SH-SY5Y (cell line): ENCODE measurements around the gene DSCAM.

Experiments
- GATA2 ChIP-seq: IDR thresholded peaks from 2 replicates; pipeline ENCODE4 v1.6.1; 2011; ENCODE audit warnings: mild to moderate bottlenecking, low read depth, low read length
- GATA3 ChIP-seq: IDR thresholded peaks from 2 replicates; pipeline ENCODE4 v1.6.1; 2011; ENCODE audit warnings: low read depth, mild to moderate bottlenecking, low read length, moderate library complexity

Gene DSCAM

DNA sequence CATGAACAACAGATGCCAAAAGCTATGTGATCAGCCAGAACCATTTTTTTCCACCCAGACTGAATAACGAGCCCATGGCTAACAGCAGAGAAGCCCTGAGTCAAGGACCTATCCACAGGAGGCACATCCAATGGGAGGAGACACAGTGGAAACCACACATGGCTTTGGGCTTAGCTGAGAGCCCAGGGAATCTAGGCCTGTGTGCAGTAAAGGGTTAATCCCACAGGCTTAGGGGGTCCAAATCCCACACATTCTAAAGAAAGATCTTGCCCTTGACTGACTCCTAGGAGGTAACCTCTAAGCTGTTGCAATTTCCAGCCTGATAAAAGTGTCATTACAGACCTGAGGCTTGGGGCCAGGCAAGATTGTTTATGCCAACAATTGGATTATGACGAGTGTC is 194.5 kb downstream of the DSCAM start:
- no peak for TF ChIP-seq GATA3
- no peak for TF ChIP-seq GATA2

DNA sequence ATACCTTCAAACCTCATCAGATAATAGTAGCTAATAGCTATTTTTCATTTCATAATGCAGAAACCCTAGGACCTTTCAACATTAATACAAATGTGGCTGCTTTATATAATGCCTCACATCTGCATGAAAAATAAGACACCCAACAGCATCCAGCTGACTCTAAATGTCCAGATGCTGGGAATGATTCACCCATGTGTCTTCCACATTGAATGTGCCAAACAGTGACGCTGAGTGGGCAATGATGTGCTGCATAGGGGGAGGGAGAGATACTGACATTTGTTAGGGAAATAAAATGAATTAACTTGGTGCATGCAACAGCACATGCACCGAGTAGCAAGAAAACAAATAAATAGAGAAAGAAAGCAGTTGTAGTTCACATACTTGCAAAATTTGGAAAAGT is 199.3 kb downstream of the DSCAM start:
- no peak for TF ChIP-seq GATA2

DNA sequence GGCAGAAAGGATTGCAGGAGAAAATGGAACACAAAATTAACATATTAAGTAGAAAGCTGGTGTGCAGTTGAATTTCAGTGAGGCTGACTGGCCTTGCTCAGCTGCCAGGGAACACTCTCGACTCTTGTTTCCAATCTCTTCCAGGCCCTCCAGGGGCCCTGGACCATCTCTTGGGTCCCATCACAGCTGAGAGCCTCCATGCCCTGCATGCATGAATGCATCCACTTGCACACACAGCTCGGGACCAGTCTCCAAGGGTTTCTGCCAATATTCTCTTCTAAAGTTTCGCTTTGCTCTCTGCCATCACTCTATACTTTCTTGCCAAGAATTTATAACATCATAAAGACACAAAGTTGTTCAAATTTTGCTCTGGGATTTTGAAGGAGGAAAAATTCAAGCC is 200.3 kb downstream of the DSCAM start:
- TF ChIP-seq GATA2: no peak
- no peak for TF ChIP-seq GATA3

DNA sequence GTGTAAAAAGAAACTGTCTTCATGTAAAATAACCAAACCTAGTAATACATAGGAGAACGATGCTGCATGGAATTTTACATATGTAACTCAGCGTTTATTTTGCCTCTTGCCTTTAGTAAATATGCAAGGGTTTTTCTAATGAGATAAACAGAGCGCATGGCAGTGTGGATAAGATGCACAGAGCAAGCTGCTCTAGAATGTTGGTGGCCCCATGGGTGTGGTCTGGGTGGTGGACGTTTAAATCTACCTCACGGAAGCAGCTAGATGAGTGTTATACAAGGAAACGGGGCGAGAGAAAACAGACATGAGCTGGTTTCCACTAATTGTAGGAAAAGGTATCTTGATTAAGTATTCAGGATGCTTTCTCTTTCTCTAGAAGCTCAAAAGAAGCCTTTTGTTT is 205.9 kb downstream of the DSCAM start:
- no peak for TF ChIP-seq GATA2
- TF ChIP-seq GATA3: no peak

- no peak for TF ChIP-seq GATA2
- TF ChIP-seq GATA3: no peak
Measured at GRCh38 chr21:40640266-40640789, 206.6 kb downstream of the DSCAM start.

- TF ChIP-seq GATA2: no peak
- no peak for TF ChIP-seq GATA3
Measured at GRCh38 chr21:40639616-40640194, 207.3 kb downstream of the DSCAM start.

- no peak for TF ChIP-seq GATA2
Measured at GRCh38 chr21:40638466-40639251, 208.3 kb downstream of the DSCAM start.

GRCh38 chr21:40636026-40636425 is 210.9 kb downstream of the DSCAM start:
- TF ChIP-seq GATA3: no peak
- no peak for TF ChIP-seq GATA2

DNA sequence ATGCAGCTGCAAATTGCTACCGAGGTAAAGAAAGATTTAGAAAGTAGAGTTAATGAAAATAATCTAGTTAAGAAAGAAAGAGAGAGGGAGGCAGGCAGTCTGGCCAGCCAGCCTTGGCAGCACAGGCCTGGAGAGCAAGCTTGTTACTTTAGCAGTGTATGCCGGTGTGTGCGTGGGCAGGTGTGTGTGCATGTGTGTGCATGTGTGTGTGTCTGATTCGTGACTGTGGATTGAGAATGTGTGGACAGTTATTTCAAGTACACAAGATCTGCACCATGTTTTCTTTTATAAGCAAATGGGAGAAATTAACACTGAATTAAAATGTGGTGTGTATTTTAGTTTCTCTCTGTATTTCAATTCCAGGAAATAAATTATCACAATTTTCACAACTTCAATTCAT is 211.6 kb downstream of the DSCAM start:
- TF ChIP-seq GATA3 (no peak), GATA2 (no peak)

- no peak for TF ChIP-seq GATA2
- TF ChIP-seq GATA3: no peak
Measured at GRCh38 chr21:40634141-40634540, 212.8 kb downstream of the DSCAM start.

GRCh38 chr21:40633048-40633447 is 213.9 kb downstream of the DSCAM start:
- TF ChIP-seq GATA3: no peak

- TF ChIP-seq GATA3 (no peak), GATA2 (no peak)
Measured at GRCh38 chr21:40631211-40631610, 215.7 kb downstream of the DSCAM start.

- TF ChIP-seq GATA3 (no peak), GATA2 (no peak)
Measured at GRCh38 chr21:40625991-40626390, 221.0 kb downstream of the DSCAM start.

DNA sequence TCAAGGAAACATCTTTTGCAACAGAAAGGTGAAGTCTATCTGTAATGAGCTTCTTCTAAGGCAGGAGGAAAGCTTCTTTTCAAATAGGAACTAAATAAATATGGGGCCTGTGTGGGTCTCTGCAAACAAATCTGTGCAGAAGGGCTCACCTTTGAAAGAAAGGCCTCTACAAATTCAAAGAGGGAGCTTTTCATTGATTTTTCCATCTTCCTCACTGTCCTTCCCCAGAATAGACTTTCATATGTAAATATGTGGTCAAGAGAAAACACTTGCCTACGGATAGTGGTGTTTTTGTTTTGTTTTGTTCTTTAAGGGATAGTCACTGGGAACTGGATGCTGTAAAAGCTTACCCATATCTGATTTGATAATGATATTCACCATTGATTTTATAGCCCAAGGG is 223.4 kb downstream of the DSCAM start:
- TF ChIP-seq GATA3 (no peak), GATA2 (no peak)

- TF ChIP-seq GATA2: no peak
- no peak for TF ChIP-seq GATA3
Measured at GRCh38 chr21:40622531-40622930, 224.4 kb downstream of the DSCAM start.

DNA sequence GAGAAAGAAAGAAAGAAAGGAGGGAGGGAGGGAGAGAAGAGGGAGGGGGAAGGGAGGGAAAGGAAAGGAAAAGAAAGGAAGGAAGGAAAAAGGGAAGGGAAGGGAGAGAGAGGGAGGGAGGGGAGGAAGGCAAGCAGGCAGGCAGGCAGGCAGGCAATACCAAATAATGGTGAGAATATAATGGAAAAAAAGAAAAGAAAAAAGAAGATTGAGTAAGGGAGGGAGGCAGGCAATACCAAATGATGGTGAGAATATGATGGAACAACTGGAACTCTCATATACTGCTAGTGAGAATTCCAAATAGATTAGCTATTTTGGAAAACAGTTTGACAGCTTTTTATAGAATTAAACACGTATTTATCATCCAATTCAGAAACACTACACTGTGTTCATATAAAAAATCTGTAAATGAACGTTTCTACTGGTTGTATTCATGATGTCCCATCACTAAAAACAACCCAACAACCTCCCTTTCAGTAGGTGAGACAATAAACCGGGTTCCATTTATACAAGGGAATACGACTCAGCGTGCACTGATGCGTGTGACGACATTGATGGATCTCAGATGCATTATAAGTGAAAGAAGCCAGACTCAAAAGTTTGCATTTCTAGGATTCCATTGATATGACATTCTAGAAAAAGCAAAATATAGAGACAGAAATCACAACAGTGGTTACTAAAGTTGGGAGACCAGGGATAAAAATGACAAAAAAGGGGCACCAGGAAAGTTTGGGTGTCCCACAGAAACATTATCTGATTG is 226.4 kb downstream of the DSCAM start:
- no peak for TF ChIP-seq GATA2
- no peak for TF ChIP-seq GATA3
